ENCODE data around the gene IRF1. TPM values are rescaled to one million over a fixed set of nuclear protein-coding genes. Genes with fewer than 3 reads are reported as not detected.

The IRF1 gene
- total RNA-seq, 1 experiment from 2014 or later = 48.9 TPM

DNA sequence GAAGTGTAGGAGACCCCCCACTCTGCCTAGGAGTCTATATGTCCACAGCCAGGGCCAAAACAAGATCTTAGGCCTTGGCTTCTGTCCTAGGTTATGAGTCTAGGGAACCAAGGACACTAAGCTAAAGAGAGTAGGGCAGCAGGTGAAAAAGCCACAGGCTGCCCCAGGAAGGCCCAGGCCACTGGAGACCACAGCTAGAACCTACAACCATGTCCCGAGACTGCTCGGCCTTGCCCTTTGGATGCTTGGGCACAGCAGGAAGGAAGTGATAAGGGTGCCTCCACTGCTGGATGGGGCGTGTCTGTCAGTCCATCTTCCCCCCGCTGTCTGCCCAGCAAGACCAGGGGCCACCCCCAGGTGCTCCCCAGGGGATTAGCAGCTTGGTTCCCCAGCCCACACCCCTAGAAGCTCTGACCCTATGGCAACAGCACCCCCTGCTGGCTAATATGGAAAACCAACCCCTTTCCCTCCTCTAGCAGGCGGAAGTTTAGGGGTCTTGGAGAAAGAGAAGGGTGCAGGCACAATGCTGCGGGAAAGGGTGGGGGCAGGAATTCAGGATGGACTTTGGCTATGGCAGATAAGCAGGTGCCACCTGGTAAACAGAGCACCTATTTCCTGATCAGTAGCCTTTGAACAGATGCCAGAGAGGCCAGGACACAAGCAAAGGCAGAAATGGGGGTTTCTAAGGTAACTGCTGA, 10.5 kb upstream of the IRF1 start:
- DNase-seq (ENCODE audit: low read depth, low spot score) (no peak), ATAC-seq (no peak)
- peaks cover 18% of the 10 kb centered on the region for H3K4me1 ChIP-seq (ENCODE audit: control insufficient read depth, insufficient read depth, low read length)
- in situ Hi-C loops (cut with HindIII; ENCODE audit: low pct_unique_long_range_greater_than_20kb, low sequenced_read_pairs) (no loop called here), intact Hi-C loops (cut with micrococcal nuclease; ENCODE audit: unreplicated experiment) (loop anchor here (1.0 to 2.0 kb wide), 2 partner anchors 82 to 115 kb away; no protein-coding TSS in a partner anchor)
- TF ChIP-seq SIN3A (IDR thresholded peaks at IDR 0.05; ENCODE audit: borderline replicate concordance, insufficient read depth, low read depth, low read length) (no peak), TCF7L2 (IDR thresholded peaks at IDR 0.05; ENCODE audit: low read depth, low read length) (no peak), POLR2AphosphoS5 (IDR thresholded peaks at IDR 0.05; ENCODE audit: low read depth, low read length) (no peak)
- TF ChIP-seq, protein P1, sequence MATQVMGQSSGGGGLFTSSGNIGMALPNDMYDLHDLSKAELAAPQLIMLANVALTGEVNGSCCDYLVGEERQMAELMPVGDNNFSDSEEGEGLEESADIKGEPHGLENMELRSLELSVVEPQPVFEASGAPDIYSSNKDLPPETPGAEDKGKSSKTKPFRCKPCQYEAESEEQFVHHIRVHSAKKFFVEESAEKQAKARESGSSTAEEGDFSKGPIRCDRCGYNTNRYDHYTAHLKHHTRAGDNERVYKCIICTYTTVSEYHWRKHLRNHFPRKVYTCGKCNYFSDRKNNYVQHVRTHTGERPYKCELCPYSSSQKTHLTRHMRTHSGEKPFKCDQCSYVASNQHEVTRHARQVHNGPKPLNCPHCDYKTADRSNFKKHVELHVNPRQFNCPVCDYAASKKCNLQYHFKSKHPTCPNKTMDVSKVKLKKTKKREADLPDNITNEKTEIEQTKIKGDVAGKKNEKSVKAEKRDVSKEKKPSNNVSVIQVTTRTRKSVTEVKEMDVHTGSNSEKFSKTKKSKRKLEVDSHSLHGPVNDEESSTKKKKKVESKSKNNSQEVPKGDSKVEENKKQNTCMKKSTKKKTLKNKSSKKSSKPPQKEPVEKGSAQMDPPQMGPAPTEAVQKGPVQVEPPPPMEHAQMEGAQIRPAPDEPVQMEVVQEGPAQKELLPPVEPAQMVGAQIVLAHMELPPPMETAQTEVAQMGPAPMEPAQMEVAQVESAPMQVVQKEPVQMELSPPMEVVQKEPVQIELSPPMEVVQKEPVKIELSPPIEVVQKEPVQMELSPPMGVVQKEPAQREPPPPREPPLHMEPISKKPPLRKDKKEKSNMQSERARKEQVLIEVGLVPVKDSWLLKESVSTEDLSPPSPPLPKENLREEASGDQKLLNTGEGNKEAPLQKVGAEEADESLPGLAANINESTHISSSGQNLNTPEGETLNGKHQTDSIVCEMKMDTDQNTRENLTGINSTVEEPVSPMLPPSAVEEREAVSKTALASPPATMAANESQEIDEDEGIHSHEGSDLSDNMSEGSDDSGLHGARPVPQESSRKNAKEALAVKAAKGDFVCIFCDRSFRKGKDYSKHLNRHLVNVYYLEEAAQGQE (IDR thresholded peaks at IDR 0.05; ENCODE audit: insufficient read depth in 1 of 2, low read depth in 2 of 2, low read length in 1 of 2) = no peak
- TF ChIP-seq, protein P2, sequence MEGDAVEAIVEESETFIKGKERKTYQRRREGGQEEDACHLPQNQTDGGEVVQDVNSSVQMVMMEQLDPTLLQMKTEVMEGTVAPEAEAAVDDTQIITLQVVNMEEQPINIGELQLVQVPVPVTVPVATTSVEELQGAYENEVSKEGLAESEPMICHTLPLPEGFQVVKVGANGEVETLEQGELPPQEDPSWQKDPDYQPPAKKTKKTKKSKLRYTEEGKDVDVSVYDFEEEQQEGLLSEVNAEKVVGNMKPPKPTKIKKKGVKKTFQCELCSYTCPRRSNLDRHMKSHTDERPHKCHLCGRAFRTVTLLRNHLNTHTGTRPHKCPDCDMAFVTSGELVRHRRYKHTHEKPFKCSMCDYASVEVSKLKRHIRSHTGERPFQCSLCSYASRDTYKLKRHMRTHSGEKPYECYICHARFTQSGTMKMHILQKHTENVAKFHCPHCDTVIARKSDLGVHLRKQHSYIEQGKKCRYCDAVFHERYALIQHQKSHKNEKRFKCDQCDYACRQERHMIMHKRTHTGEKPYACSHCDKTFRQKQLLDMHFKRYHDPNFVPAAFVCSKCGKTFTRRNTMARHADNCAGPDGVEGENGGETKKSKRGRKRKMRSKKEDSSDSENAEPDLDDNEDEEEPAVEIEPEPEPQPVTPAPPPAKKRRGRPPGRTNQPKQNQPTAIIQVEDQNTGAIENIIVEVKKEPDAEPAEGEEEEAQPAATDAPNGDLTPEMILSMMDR (IDR thresholded peaks at IDR 0.05) = peak; percentile 89
- H3K4me3 ChIP-seq (ENCODE audit: low read depth in 2 of 2, low read length in 2 of 2) = no peak overlapping the region
- POLR2A ChIA-PET = interaction anchor here (0.7 kb wide), 1 partner anchor 11 kb away, joined by 7 read pairs; no protein-coding TSS in a partner anchor
- CTCF ChIA-PET = interaction anchor here (0.6 to 3.3 kb wide), 6 partner anchors 37 to 971 kb away, joined by 3 to 20 read pairs (median 5); partner anchors contain the start of gene SLC22A4
- H3K9me3 ChIP-seq (ENCODE audit: control insufficient read depth, insufficient read depth, low read depth, low read length) = no peaks in the 10 kb centered on the region
- no peaks in the 10 kb centered on the region for H3K27me3 ChIP-seq (ENCODE audit: control insufficient read depth, insufficient read depth, low read length)
- no TSS peak for BruUV-seq (replicated peaks)
- peaks cover 2% of the 10 kb centered on the region; the same call in 1 of the 2 replicates for H3K36me3 ChIP-seq (ENCODE audit: control insufficient read depth, insufficient read depth, low read length)
- peak overlapping the region; percentile 58; the same call in 1 of the 2 replicates for H3K27ac ChIP-seq (ENCODE audit: low read length)

DNA sequence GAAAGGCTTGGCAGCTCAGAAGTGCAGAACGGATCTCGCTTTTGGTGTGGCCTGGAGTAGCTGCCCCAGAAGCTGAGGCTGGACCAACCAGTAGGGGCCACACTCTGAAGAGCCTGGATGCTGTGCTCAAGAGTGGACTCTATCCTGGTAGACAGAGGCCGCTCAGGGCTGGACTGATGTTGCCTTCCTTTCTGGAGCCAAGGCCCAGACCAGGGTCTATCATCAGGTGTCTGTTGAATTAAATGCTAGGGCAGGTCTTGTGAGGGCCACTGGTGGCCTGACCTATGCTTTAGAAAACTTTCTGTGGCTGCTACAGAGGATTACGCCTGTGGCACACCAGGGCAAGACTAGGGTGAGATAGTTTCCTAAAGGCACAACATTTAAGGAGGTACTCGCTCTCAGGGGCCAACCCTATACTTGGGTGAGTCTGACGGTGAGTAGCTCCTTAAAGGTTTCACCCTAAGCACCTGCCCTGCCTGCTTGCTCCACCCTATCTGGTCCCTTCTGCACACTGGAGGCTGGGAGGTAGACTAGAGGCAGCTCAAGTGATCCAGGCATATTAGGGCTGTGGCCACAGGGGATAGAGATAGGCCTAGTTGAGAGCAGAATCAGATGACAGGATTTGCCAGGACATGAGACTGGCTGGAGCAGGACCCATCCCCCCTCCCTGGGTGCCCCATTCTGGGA, 9.8 kb upstream of the IRF1 start:
- no peak for ATAC-seq
- peak overlapping the region; percentile 58; the same call in 1 of the 2 replicates for H3K27ac ChIP-seq (ENCODE audit: low read length)
- H3K4me3 ChIP-seq (ENCODE audit: low read depth in 2 of 2, low read length in 2 of 2) = no peak overlapping the region
- H3K27me3 ChIP-seq (ENCODE audit: control insufficient read depth, insufficient read depth, low read length) = no peaks in the 10 kb centered on the region
- no TSS peak for BruUV-seq (replicated peaks)
- TF ChIP-seq, protein P2 (IDR thresholded peaks at IDR 0.05) = no peak
- TF ChIP-seq TCF7L2 (IDR thresholded peaks at IDR 0.05; ENCODE audit: low read depth, low read length) (no peak), SIN3A (IDR thresholded peaks at IDR 0.05; ENCODE audit: borderline replicate concordance, insufficient read depth, low read depth, low read length) (no peak), POLR2AphosphoS5 (IDR thresholded peaks at IDR 0.05; ENCODE audit: low read depth, low read length) (no peak)
- TF ChIP-seq, protein P1 (IDR thresholded peaks at IDR 0.05; ENCODE audit: insufficient read depth in 1 of 2, low read depth in 2 of 2, low read length in 1 of 2) = no peak
- H3K36me3 ChIP-seq (ENCODE audit: control insufficient read depth, insufficient read depth, low read length) = peaks cover 2% of the 10 kb centered on the region; the same call in 1 of the 2 replicates
- ChIA-PET POLR2A (interaction anchor here (0.7 kb wide), 1 partner anchor 10 kb away, joined by 7 read pairs; no protein-coding TSS in a partner anchor), CTCF (interaction anchor here (0.6 to 3.3 kb wide), 5 partner anchors 36 to 367 kb away, joined by 3 to 20 read pairs (median 5); partner anchors contain the start of gene SLC22A4)
- no peaks in the 10 kb centered on the region for H3K9me3 ChIP-seq (ENCODE audit: control insufficient read depth, insufficient read depth, low read depth, low read length)
- intact Hi-C loops (cut with micrococcal nuclease; ENCODE audit: unreplicated experiment) (loop anchor here (2.0 kb wide), 1 partner anchor 82 kb away; no protein-coding TSS in a partner anchor), in situ Hi-C loops (cut with HindIII; ENCODE audit: low pct_unique_long_range_greater_than_20kb, low sequenced_read_pairs) (no loop called here)
- peaks cover 19% of the 10 kb centered on the region for H3K4me1 ChIP-seq (ENCODE audit: control insufficient read depth, insufficient read depth, low read length)
- DNase-seq (ENCODE audit: low read depth, low spot score) = no peak
